GM19438 (cell line): Measurements from ENCODE around the gene FEZ2.

Experiments
- ATAC-seq: cut with Tn5 transposase; IDR thresholded peaks from one replicate; pipeline ENCODE4 v1.9.1; 2021; ENCODE audit warnings: low read depth; ENCODE audit not compliant: unreplicated experiment

Gene FEZ2

DNA sequence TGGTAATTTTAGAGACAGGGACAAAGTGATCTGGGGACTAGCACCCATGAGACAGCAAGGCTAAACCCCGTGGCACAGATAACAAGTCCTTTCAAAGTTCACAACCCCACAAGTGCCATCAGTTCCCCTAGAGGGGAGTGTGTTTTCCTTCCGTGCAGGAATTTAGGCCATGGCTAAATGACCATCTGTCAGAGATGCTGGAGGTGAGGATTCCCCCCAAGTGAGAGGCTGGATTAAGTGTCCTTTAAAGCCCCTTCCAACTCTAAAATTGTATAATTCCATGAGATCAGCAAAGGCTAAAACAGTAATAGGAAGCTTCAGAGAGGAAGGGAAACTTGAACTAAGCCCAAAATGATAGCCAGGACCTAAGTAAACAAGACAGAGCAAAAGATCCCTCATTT, 8.7 kb downstream of the FEZ2 start:
- ATAC-seq: no peak

DNA sequence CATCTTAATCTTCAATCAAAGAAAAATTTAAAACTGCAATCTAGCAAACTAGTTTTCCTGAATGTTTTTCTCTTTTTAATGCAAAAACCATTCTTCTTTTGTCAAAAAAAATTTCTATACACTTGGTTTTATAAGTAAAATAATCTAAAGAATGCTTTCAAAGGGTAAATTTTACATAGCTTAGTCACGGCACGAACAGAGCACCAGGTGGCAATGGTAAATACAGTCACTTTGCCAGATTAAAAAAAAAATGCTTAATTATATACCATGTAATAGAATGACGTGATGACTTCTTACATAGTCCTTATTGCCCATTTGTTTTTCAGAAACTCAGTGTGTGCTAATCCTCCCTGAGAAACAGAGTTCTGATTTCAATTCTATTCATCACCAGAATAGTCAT, 10.4 kb downstream of the FEZ2 start:
- ATAC-seq: no peak

- ATAC-seq: no peak
Measured at GRCh38 chr2:36587101-36587500, 10.9 kb downstream of the FEZ2 start.

GRCh38 chr2:36586672-36587071, 11.3 kb downstream of the FEZ2 start:
- no peak for ATAC-seq

- ATAC-seq: no peak
Measured at GRCh38 chr2:36584148-36584794, 13.7 kb downstream of the FEZ2 start.

- no peak for ATAC-seq
Measured at GRCh38 chr2:36582951-36583350, 15.0 kb downstream of the FEZ2 start.

DNA sequence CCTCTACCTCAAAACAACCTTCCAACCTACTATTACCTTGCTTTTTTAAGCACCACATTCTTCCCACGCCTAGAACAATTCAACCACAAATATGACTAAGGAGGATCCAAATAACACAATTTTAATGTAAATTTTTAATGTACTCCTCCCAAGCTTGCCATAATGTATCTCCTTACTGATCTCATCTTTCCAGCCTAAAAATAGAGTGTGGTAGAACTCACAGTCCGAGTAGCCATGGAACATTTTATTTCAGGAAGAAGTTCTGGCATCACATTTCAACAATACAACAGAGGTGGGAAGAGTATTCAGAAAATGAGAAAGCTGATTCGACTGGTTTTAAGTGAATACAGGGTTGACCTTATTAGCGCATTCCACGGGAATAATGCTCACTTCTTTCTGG, 15.4 kb downstream of the FEZ2 start:
- ATAC-seq: no peak

DNA sequence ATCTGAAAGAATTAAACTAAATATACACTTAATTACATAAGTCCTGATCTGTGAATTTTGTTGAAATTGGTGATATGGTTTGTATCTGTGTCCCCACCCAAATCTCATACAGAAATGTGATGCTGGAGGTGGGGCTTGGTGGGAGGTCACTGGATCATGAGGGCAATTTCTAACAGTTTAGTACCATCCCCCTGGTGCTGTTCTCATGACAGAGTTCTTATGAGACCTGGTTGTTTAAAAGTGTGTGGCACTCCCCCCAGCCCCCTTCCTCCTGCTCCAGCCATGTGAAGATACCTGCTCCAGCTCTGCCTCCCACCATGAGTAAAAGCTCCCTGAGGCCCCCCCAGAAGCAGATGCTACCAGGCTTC, 18.7 kb downstream of the FEZ2 start:
- no peak for ATAC-seq

GRCh38 chr2:36578343-36579296, 19.3 kb downstream of the FEZ2 start:
- no peak for ATAC-seq

DNA sequence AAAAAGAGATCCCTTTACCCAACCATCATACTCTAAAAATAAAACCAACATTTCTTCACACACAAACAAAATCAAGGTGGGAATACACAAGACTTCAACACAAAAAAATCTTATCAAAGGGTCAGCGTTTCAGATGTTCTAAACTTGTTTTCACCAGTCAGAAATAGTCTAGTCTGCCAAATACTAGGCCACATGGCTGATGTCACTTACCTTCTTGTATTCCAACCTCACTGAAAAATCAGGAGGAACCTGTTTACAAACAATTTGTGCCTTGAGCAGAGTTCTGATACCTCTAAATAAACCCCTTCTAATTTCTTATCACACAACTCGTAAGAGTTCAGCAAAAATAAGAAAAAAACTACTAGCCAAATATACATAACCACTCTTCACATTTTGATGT, 20.1 kb downstream of the FEZ2 start:
- no peak for ATAC-seq

- no peak for ATAC-seq
Measured at GRCh38 chr2:36574560-36574959, 23.4 kb downstream of the FEZ2 start.

GRCh38 chr2:36573165-36573564, 24.8 kb downstream of the FEZ2 start:
- no peak for ATAC-seq

GRCh38 chr2:36572719-36573059, 25.3 kb downstream of the FEZ2 start:
- ATAC-seq: no peak

DNA sequence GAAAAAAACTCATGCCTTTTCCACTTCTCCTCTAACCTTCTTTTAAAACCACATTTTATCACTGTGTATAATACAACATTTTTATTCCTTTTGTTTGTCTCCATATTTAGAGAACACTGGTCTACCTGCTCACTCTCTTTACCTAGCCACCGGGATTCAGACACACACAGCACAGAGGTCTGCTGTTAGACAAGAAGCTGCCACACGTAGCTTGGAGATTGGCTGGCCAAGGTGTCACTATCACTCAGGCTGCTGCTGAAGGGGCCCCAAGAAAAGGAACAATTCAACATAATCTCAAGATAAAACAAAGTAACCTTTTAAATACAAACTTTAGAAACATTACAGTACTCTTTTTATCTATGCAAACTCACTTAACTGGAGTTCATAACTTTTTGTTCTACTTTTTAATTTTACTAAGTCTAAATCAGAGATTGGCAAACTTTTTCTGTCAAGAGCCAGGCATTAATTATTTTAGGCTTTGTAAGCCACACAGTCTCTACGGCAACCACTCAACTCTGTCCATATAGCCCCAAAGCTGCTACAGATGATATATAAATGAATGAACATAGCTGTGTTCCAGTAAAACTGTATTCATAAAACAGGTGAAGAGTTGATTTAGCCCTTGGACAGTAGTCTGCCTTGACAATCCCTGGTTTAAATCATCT, 25.8 kb downstream of the FEZ2 start:
- ATAC-seq: no peak

DNA sequence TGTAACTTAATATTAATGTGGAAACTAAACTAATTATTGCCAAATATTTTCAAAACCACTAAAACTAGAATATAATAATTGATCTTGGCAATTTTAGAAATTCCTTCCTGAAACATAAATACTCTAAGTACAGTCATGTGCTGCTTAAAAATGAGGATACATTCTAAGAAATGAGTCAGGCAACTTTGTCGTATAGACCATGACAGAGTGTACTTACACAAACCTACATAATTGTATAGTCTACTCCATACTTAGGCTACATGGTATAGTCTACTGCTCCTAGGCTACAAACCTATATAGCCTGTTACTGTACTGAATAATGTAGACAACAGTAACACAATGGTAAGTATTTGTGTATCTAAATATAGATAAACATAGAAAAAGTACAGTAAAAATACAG, 27.6 kb downstream of the FEZ2 start:
- no peak for ATAC-seq

DNA sequence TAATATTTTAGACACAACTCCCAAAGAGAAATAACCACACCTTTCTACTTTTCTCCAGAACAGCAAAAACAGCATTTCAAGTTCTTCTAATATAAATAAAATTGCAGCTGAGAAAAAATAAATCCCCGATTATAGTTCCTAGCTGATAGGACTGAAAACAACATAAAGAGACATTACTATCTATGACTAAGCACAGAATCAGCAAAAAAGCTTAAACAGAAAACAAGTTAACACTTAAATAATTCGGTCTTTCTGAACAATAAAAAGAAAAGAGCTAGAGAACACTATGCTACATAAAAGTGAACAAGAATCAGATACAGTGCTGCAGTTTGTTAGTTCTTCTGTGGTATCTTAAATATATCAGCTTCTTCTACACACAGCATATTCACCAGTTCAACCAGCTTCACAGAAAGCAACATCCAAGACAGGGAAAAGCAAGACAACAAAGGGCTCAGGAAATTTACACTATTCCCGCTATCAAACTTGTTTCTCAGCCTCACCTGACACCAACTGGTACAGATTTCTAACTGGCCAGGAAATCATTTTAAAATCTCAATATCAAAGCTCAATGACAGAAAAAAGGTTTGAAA, 28.6 kb downstream of the FEZ2 start:
- ATAC-seq: no peak

GRCh38 chr2:36568516-36569246, 29.3 kb downstream of the FEZ2 start:
- no peak for ATAC-seq

DNA sequence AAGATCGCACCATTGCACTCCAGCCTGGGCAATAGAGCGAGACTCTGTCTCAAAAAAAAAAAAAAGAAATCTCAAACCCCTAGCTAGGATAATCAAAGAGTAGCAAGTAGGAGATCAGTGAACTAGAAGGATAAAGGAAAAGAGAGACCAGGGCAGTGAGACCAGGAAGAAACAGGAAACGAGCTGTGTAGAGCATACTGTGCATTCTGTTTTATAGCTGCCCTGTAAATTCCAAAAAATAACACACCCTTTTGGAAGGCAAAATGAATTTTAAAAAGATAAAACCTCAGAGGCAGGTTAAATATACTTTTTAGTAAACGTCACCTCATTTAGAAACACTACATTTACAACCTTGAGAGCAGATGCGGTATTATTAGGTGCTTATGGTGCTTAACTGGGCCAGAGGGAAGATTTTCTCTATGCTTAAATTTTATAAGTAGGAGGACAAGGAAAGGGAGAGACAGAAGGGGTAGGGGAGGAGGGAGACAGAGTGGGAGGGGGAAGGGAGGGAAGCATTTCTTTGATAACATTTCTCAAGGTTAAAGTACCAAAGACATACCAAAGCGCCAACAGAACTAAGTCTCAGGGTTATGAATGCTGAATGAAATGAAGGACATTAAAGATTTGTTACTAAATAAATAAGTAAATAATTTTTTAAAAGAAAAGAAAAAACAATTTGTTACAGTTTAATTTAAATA, 30.1 kb downstream of the FEZ2 start:
- no peak for ATAC-seq

GRCh38 chr2:36566887-36567286, 31.1 kb downstream of the FEZ2 start:
- no peak for ATAC-seq

GRCh38 chr2:36565712-36566111, 32.3 kb downstream of the FEZ2 start:
- ATAC-seq: no peak
